ENCODE measurements around the gene FGF16.
A peak's percentile ranks its signal among the peaks of the same experiment; 100 is the strongest.

The FGF16 gene

GRCh38 chrX:77444545-77444944 is 2.6 kb upstream of the FGF16 start:
- no peak overlapping the region for H3K4me3 ChIP-seq (ENCODE audit: low read depth, low read length)
- TF ChIP-seq CTCF (IDR thresholded peaks at IDR 0.05; ENCODE audit: insufficient read depth, low read depth, low read length, missing control alignments), result no peak
- no peak for DNase-seq (ENCODE audit: low read depth)

GRCh38 chrX:77446029-77446585 is 1.1 kb upstream of the FGF16 start:
- H3K4me3 ChIP-seq (ENCODE audit: low read depth, low read length), result peak overlapping the region; percentile 24; the same call in 1 of the 2 replicates
- peak; percentile 18 for TF ChIP-seq CTCF (IDR thresholded peaks at IDR 0.05; ENCODE audit: insufficient read depth, low read depth, low read length, missing control alignments)
- no peak for DNase-seq (ENCODE audit: low read depth)

- DNase-seq (ENCODE audit: low read depth), result no peak
- H3K4me3 ChIP-seq (ENCODE audit: low read depth, low read length), result no peak overlapping the region
- TF ChIP-seq CTCF (IDR thresholded peaks at IDR 0.05; ENCODE audit: insufficient read depth, low read depth, low read length, missing control alignments), result no peak
Measured at GRCh38 chrX:77447653-77448569, 722 bp downstream of the FGF16 start.

GRCh38 chrX:77450415-77450814 is 3.2 kb downstream of the FGF16 start:
- no peak for TF ChIP-seq CTCF (IDR thresholded peaks at IDR 0.05; ENCODE audit: insufficient read depth, low read depth, low read length, missing control alignments)
- H3K4me3 ChIP-seq (ENCODE audit: low read depth, low read length), result no peak overlapping the region
- DNase-seq (ENCODE audit: low read depth), result no peak

- TF ChIP-seq CTCF (IDR thresholded peaks at IDR 0.05; ENCODE audit: insufficient read depth, low read depth, low read length, missing control alignments), result no peak
- peak; percentile 6 for DNase-seq (ENCODE audit: low read depth)
- no peak overlapping the region for H3K4me3 ChIP-seq (ENCODE audit: low read depth, low read length)
Measured at GRCh38 chrX:77450996-77451395, 3.8 kb downstream of the FGF16 start.

GRCh38 chrX:77453190-77453589 is 6.0 kb downstream of the FGF16 start:
- H3K4me3 ChIP-seq (ENCODE audit: low read depth, low read length), result no peak overlapping the region
- DNase-seq (ENCODE audit: low read depth), result no peak
- no peak for TF ChIP-seq CTCF (IDR thresholded peaks at IDR 0.05; ENCODE audit: insufficient read depth, low read depth, low read length, missing control alignments)
